22Rv1 (cell line): ENCODE measurements around the gene NDUFS8.
"Not testable (repeated sequence)": the region's sequence is repeated elsewhere in the genome, so short reads cannot be mapped to it uniquely, and the experiment has no call there.

Experiments used
- CTCF ChIP-seq: fragments of 450-650 bp; IDR thresholded peaks from 2 replicates; pipeline ENCODE4 v1.5.1; 2017; ENCODE audit warnings: mild to moderate bottlenecking
- ZFX ChIP-seq: fragments of 450-650 bp; IDR thresholded peaks from 2 replicates; pipeline ENCODE4 v1.6.1; 2017; ENCODE audit warnings: antibody characterized with exemption, borderline replicate concordance

- TF ChIP-seq CTCF, ZFX: not testable (repeated sequence)
These were observed 35.4 kb upstream of the NDUFS8 start for GRCh38 chr11:67995129-67995528.
